MCF 10A (cell line): Measurements from ENCODE around the gene PPP1R37. TPM values are rescaled to one million over a fixed set of nuclear protein-coding genes. Genes with fewer than 3 reads are reported as not detected.

ENCODE experiments used
- BruUV-seq: library from RNA; stranded (reverse); fragments of 400-500 nt; replicated peaks from 2 replicates; lab custom pipeline; 2021; lab: Mats Ljungman, UMichigan
- CTCF ChIA-PET: fragments of 300-600 bp; sonication (Branson Sonifier 250); formaldehyde crosslinking; extraction: SDS; loops from one replicate; lab custom pipeline; 2021; ENCODE audit warnings: antibody characterized with exemption, inconsistent platforms; lab: Yijun Ruan, JAX
- POLR2A ChIA-PET: fragments of 300-600, 350-650 bp; sonication (Branson Sonifier 250); formaldehyde crosslinking; extraction: SDS; loops from one replicate; lab custom pipeline; 2020; ENCODE audit warnings: antibody characterized with exemption, inconsistent platforms; lab: Yijun Ruan, JAX
- DNase-seq: peaks from one replicate; pipeline ENCODE4 v3.0.0-alpha.2; 2018; ENCODE audit not compliant: unreplicated experiment
- H3K27ac Mint-ChIP-seq: one replicate; pipeline ENCODE4 v1.8.0; 2022; ENCODE audit warnings: mild to moderate bottlenecking, low read depth, mixed read lengths; ENCODE audit not compliant: unreplicated experiment
- H3K27me3 Mint-ChIP-seq: one replicate; pipeline ENCODE4 v1.8.0; 2022; ENCODE audit warnings: mixed read lengths; ENCODE audit not compliant: insufficient read depth, unreplicated experiment
- H3K36me3 Mint-ChIP-seq: one replicate; pipeline ENCODE4 v1.8.0; 2022; ENCODE audit warnings: mild to moderate bottlenecking, moderate library complexity, mixed read lengths; ENCODE audit not compliant: insufficient read depth, unreplicated experiment
- H3K4me1 Mint-ChIP-seq: one replicate; pipeline ENCODE4 v1.8.0; 2022; ENCODE audit warnings: mixed read lengths; ENCODE audit not compliant: insufficient read depth, unreplicated experiment
- H3K4me3 Mint-ChIP-seq: one replicate; pipeline ENCODE4 v1.8.0; 2022; ENCODE audit warnings: mild to moderate bottlenecking, moderate library complexity, mixed read lengths; ENCODE audit not compliant: unreplicated experiment
- H3K9me3 Mint-ChIP-seq: one replicate; pipeline ENCODE4 v1.8.0; 2022; ENCODE audit warnings: mixed read lengths; ENCODE audit not compliant: unreplicated experiment
- CTCF ChIP-seq: fragments of 200-600 bp; IDR thresholded peaks from one replicate; pipeline ENCODE4 v1.8.0; 2022; ENCODE audit warnings: antibody characterized with exemption, mild to moderate bottlenecking; ENCODE audit not compliant: unreplicated experiment
- intact Hi-C: fragments of 100-400 bp; cut with micrococcal nuclease; formaldehyde crosslinking; loops from 2 replicates; pipeline ENCODE4 v1.14.1; 2022
- total RNA-seq: library from RNA; stranded (reverse); gene quantifications from 2 replicates; pipeline ENCODE4 v1.2.3, GENCODE V29; 2022

PPP1R37 gene
- total RNA-seq, 1 experiment from 2014 or later, result 22.0 TPM

- intact Hi-C loops, result no loop called here
- Mint-ChIP-seq H3K36me3 (peaks cover 13% of the 10 kb centered on the region), H3K27me3 (no peaks in the 10 kb centered on the region), H3K4me3 (no peak overlapping the region), H3K27ac (no peak overlapping the region), H3K9me3 (no peaks in the 10 kb centered on the region), H3K4me1 (peaks cover 16% of the 10 kb centered on the region)
- peak; percentile 68 for DNase-seq
- no TSS peak for BruUV-seq
- ChIA-PET CTCF (interaction anchor here (0.5 to 0.8 kb wide), 2 partner anchors 15 to 50 kb away, joined by 3 to 4 read pairs; no protein-coding TSS in a partner anchor), POLR2A (interaction anchor here (0.7 to 1.4 kb wide), 2 partner anchors 27 to 1481 kb away, joined by 3 read pairs; partner anchors contain the start of genes PLAUR and TRAPPC6A)
- no peak for TF ChIP-seq CTCF
Measured at GRCh38 chr19:45151320-45151719, 58.3 kb downstream of the PPP1R37 start.

- Mint-ChIP-seq H3K27me3 (no peaks in the 10 kb centered on the region), H3K27ac (no peak overlapping the region), H3K4me1 (peaks cover 16% of the 10 kb centered on the region), H3K36me3 (peaks cover 13% of the 10 kb centered on the region), H3K4me3 (no peak overlapping the region), H3K9me3 (no peaks in the 10 kb centered on the region)
- no TSS peak for BruUV-seq
- ChIA-PET POLR2A (no interaction called here), CTCF (interaction anchor here (0.6 to 0.8 kb wide), 2 partner anchors 20 to 50 kb away, joined by 3 to 4 read pairs; no protein-coding TSS in a partner anchor)
- intact Hi-C loops, result no loop called here
- no peak for DNase-seq
- no peak for TF ChIP-seq CTCF
Measured at GRCh38 chr19:45151821-45152503, 59.0 kb downstream of the PPP1R37 start.

GRCh38 chr19:45152504-45153338 is 59.7 kb downstream of the PPP1R37 start:
- no peaks in the 10 kb centered on the region for H3K9me3 Mint-ChIP-seq
- intact Hi-C loops, result no loop called here
- H3K27me3 Mint-ChIP-seq, result no peaks in the 10 kb centered on the region
- no peak overlapping the region for H3K4me3 Mint-ChIP-seq
- BruUV-seq, result no TSS peak
- H3K27ac Mint-ChIP-seq, result no peak overlapping the region
- TF ChIP-seq CTCF, result no peak
- ChIA-PET CTCF (interaction anchor here (0.6 to 1.2 kb wide), 2 partner anchors 21 to 26 kb away, joined by 3 to 4 read pairs; partner anchors contain the start of genes BLOC1S3 and TRAPPC6A), POLR2A (interaction anchor here (2.2 kb wide), 1 partner anchor 25 kb away, joined by 11 read pairs; the partner anchor contains the start of genes BLOC1S3 and TRAPPC6A)
- H3K36me3 Mint-ChIP-seq, result peaks cover 13% of the 10 kb centered on the region
- H3K4me1 Mint-ChIP-seq, result peaks cover 16% of the 10 kb centered on the region
- DNase-seq, result no peak
